Astrocyte of the cerebellum (primary cell): ENCODE results near the gene AHI1.

Experiments used
- DNase-seq: peaks from one replicate; pipeline ENCODE4 v3.0.0-alpha.2; 2011; ENCODE audit warnings: low read depth
- H3K4me3 ChIP-seq: 2 replicates; pipeline ENCODE4 v1.5.1; 2011; ENCODE audit warnings: mild to moderate bottlenecking, low read depth, low read length, moderate library complexity
- in situ Hi-C: cut with HindIII; loops from 2 replicates; pipeline ENCODE4 v1.10.0; 2017; ENCODE audit warnings: low sequenced_read_pairs
- TF ChIP-seq, protein P1 (sequence below): IDR thresholded peaks from 2 replicates; pipeline ENCODE4 v1.5.1; 2012; ENCODE audit warnings: low read length, low read depth, moderate library complexity, mild to moderate bottlenecking; ENCODE audit errors: missing control alignments

AHI1 gene

DNA sequence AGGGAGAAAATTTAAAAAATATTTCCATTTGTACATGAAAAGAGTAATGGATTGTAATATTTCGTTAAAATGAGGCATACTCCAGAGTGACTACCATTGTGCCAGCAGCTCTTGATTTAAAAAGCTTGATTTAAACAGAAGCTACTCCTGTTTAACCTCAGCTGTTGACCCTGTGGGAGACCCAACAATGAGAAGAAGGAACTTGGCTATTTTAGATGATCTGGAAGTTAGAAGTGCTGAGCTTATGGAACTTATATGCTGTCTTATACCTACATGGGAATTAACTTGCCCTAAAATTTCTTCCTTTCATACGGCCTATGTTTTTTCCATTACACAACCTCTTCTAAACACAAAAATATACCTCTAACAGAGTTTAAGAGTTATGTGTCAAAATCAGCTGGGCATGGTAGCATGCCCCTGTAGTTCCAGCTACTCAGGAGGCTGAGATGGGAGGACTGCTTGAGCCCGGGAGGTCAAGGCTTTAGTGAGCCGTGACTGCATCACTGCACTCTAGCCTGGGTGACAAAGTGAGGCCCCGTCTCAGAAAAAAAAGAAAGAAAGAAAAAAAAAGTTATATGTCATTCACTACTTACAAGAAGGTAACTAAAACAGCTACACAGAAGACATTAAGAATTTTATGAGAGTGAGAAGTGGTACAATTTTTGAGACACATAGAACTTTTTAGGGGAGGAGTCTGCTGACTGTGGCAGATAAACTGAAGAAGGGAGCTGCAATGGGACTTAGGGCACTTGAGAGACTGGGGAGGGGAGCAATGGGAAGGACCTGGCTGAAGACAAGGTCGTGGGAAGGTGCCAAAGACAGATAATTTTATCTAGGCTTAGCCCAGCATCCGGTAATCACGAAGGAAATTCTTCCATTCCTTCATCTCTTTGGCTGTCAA lies 176.6 kb downstream of the AHI1 start:
- TF ChIP-seq, protein P1, sequence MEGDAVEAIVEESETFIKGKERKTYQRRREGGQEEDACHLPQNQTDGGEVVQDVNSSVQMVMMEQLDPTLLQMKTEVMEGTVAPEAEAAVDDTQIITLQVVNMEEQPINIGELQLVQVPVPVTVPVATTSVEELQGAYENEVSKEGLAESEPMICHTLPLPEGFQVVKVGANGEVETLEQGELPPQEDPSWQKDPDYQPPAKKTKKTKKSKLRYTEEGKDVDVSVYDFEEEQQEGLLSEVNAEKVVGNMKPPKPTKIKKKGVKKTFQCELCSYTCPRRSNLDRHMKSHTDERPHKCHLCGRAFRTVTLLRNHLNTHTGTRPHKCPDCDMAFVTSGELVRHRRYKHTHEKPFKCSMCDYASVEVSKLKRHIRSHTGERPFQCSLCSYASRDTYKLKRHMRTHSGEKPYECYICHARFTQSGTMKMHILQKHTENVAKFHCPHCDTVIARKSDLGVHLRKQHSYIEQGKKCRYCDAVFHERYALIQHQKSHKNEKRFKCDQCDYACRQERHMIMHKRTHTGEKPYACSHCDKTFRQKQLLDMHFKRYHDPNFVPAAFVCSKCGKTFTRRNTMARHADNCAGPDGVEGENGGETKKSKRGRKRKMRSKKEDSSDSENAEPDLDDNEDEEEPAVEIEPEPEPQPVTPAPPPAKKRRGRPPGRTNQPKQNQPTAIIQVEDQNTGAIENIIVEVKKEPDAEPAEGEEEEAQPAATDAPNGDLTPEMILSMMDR: no peak
- H3K4me3 ChIP-seq: no peak overlapping the region
- in situ Hi-C loops: no loop called here
- no peak for DNase-seq

DNA sequence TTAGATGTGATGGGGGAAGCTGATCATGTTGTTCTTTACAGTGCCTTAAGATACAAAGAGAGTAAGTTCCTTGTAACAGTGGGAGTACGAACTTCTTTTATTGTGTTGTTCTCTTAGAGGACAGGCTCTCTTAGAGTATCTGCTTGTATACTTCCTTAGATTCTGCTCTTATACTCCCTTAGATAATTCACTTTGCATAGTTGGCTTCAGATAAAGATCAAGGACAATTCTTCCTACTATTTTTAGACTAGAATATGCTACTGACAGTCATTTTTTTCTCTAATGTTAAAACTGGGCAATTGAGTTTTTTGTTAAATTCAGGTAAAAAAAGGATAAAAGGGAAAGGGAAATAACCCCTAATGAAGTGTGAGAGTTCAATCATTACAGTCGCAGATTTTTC lies 177.7 kb downstream of the AHI1 start:
- no peak for DNase-seq
- in situ Hi-C loops: no loop called here
- no peak overlapping the region for H3K4me3 ChIP-seq
- TF ChIP-seq, protein P1: no peak

DNA sequence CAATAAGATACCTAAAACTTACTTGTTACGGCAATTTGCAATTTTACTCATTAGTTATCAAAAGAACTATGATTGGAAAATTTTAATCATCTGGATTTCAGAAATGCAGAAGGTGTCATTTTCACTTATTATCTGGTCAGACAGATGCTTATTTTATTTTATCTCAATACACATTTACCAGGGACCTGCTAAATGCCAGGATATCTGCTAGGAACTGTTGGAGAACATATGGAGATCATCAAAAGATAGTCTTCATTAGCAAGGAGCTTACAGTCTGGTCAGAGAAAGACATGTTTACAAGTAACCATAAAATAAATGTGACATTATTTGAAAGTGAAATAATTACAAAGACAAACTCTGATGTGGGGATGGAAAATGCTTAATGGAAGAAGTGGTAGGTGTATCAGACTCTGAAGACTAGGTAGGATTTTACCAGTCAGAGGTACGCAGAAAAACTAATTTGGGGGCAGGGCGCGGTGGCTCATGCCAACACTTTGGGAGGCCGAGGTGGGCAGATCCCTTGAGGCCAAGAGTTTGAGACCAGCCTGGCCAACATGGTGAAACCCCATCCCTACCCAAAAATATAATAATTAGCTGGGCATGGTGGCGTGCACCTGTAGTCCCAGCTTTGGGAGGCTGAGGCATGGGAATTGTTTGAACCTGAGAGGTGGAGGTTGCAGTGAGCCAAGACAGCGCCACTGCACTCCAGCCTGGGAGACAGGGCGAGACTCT lies 178.6 kb downstream of the AHI1 start:
- DNase-seq: no peak
- in situ Hi-C loops: no loop called here
- TF ChIP-seq, protein P1: no peak
- no peak overlapping the region for H3K4me3 ChIP-seq

DNA sequence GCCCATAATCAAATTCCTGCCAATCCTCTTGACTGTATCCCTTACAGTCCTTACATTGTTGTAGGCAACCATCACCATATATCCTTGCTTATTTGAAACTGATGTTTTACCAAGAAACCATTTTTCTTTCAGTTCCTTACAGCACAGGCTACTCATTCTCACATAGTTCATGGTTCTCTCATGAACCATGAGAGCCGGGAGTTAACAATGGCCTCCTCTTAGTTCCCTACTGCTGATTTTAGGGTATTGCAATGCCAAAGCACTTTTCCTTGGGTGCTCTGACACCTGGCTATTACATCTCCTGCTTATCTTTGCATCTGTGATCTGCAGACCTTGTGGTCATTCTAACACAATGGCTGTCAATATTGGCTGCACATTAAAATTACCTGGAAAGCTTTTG lies 183.0 kb downstream of the AHI1 start:
- no peak for DNase-seq
- in situ Hi-C loops: no loop called here
- H3K4me3 ChIP-seq: no peak overlapping the region
- TF ChIP-seq, protein P1: no peak

DNA sequence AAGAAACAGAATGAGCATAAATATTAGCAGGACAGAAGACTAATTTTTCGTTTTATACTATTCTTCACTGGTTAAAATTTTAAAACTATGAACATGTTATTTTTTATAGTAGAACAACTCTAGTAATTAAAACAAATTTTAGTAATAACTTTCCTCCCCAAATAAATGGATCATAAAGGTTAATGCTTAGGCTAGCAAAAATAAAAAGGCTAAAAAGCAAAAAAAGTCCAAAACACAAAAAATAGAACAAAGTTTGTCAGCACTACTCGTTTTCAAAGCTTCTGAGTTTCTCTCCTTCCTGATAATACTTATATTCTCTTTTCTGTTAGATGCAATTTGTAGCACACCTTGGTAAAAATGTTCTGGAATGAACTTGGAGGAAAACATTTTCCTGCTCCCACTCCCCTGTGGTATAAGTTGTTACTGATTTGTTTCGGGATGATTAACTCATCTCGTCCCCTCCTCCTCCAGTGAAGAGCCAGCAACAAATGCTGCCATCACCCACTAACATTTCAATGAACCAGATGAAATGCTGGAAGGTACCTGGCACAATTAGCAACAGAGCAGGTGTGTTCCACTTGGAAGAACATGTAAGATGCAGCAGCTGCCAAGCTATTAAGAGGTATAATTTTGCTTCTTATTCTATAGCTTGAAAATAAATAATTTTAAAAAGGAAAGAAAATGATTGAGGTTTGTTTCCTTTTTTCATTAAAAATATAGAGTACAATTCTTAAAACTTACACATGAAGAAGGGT lies 185.9 kb downstream of the AHI1 start:
- no peak for DNase-seq
- TF ChIP-seq, protein P1: no peak
- in situ Hi-C loops: no loop called here
- no peak overlapping the region for H3K4me3 ChIP-seq

DNA sequence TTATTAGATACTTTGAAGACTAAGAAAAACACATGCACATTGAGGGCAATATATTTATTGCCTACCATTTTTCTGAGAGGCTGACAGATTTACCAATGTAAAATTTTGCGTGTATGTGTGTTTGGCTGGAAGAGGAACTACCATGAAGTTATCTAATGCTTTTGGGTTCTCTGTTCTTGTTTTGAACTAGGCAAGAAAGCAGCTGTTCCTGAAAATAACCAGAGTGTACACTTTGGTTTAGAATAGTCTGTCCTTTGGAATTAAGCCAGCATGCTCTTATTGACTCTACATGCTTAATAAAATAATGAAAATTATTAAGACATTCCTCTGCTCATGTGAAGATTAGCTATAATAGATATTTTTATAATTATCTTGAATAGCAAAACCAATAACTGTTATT lies 187.2 kb downstream of the AHI1 start:
- TF ChIP-seq, protein P1: no peak
- H3K4me3 ChIP-seq: no peak overlapping the region
- no peak for DNase-seq
- in situ Hi-C loops: no loop called here
